GOT3 (cell line): ENCODE measurements around the gene TRPV4.

Experiments used
- DNase-seq: peaks from one replicate; lab custom pipeline; 2025; ENCODE audit warnings: mixed read lengths; lab: John Stamatoyannopoulos, UW

Gene TRPV4

GRCh38 chr12:109776624-109777023 is 56.6 kb downstream of the TRPV4 start:
- no peak for DNase-seq

DNA sequence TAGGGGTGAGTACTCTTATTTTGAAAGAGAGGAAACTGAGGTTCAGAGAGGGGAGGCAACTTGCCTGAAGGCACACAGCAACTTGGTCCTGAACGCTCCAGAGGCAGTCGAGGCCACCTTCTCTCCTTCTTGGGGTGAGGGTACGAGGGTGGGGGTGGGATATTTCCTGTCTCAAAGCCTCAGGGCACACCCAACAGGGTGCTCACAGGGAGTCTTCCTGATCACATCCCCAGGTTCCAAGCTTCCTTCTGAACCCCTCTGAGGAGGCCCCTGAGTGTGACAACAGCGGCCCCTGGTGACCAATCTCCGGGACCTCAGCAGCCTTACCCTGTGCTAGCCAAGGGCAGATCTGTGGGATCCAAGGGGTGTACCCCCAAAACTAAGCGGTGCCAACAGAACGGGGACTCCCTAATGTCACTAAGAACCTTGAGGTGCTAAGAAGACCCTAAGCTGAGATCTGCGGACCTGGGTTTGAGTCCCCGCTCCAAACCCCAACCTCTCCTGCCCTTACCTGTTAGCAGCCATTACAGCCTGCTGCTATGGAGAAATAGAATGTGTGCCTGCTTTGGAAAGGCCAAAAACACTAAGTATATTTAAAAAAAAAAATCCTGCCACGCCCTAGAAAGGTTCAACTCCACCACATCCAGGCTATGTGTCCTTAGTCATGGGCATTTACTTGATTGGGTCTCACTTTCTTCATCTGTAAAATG is 57.9 kb downstream of the TRPV4 start:
- DNase-seq, result peak; percentile 8

DNA sequence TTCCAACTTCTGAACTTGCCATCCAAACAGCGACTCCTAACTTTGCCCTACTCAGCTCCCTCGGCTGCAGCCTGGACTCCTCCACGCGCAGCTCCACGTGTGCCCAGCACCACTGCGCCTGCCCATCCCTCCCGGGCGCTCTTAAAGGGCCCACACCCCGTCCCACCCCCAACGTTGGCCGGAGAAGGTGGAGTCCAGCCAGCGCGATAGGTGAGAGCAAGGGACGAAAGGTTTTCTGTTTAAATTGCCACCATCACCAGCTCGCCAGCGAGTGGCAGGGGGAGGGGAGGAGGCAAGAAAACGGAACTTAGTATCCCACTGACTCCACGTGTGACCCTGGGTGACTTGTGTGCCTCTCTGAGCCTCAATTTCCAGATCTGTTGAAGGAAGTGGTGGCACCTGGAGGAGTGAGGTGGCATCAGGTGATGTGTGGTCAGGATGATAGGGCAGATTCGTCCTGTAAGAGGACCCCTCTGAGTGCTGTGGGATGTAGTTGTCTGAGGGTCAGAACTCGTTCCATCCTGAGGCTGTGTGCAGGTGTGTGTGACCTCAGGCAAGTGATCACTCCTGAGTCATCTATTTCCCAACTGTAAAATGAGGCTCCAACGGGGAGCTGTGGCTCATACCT is 59.7 kb downstream of the TRPV4 start:
- no peak for DNase-seq

GRCh38 chr12:109772622-109773321 is 60.4 kb downstream of the TRPV4 start:
- DNase-seq, result no peak

GRCh38 chr12:109771746-109772621 is 61.2 kb downstream of the TRPV4 start:
- no peak for DNase-seq

GRCh38 chr12:109770861-109771670 is 62.1 kb downstream of the TRPV4 start:
- no peak for DNase-seq

DNA sequence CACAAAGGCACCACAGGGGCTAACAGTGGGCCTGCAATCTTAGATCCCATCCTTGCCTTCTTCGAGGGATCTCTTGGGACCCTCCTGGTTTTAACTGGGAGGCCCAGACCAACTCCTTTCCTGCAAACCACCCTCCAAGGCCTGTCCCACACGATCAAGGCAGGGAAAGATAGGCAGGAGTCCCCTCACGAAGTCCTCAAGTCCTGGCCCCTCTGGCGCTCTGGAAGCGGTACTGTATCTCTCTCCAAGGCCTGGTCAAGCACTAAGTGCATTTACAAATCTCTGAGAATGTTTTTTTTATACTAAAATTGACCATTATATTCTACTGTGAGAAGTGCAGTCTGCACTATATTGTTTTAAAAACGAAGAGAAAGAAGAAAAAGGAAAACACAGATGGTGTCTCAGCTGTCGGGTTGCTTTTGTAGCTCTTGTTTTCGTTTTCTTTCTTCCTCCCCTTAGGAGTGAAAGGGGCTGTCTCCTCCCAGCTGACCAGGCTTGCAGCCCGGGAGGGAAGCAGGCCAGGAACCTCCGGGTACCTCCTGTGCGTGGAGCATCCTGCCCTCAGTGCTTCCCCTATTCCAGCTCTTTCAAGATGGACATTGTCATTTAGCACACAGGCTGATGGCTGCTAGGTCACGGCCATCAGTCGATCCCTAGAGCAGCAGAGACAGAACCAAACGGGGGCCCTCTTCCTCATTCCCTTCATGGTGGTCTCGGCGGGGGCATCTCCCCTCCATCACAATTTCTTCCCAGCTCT is 62.9 kb downstream of the TRPV4 start:
- DNase-seq, result no peak

DNA sequence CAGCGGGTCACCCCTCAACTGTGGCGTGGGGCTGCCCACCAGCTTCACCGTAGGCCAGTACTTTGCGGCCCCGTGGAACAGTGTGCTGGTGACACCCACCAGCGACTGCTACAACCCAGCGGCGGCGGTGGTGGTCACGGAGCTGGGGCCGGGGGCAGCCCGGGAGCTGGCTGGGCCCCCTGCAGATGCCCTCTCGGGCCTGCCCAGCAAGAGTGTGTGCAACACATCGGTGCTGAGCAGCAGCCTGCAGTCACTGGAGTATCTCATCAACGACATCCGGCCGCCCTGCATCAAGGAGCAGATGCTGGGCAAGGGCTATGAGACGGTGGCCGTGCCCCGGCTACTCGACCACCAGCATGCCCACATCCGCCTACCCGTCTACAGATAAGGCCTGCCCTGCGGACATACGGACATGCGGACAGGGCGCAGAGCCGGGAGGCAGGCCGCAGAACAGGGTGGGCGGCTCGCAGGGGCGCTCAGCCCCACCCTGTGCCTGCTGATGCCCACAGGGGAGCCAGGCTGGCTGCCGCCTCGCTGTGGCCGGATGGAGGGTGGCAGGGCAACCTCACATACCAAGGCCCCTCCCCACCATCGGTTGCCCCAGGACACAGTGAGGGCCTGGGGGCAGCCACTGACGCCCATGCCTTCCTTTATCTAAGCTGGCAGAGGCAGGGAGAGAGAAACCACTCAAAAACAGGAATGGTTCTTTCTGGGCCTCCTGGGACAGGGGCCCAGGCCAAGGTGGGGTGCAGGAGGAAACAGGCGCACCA is 64.1 kb downstream of the TRPV4 start:
- no peak for DNase-seq

GRCh38 chr12:109767991-109768900 is 65.0 kb downstream of the TRPV4 start:
- no peak for DNase-seq

DNA sequence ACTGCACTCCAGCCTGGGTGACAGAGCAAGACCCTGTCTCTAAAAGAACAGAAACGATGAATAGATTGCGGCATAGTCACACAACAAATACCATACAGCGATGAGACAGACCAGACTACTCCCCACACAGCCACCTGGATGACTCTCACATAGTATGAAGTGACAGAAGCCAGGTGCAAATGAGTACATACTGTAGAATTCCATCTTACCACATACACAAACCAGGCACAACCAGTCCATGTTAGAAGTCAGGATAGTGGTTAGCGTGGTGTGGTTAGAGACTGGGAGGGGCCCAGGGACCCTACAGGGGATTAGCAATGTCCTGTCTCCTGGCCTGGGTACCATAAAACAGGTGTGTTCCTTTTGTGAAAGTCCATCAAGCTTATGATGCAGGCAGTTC is 65.7 kb downstream of the TRPV4 start:
- DNase-seq, result no peak

GRCh38 chr12:109766251-109766778 is 66.9 kb downstream of the TRPV4 start:
- no peak for DNase-seq

- no peak for DNase-seq
These were observed 67.8 kb downstream of the TRPV4 start for GRCh38 chr12:109765446-109765810.

- DNase-seq, result no peak
These were observed 68.3 kb downstream of the TRPV4 start for GRCh38 chr12:109764776-109765445.

GRCh38 chr12:109764123-109764522 is 69.1 kb downstream of the TRPV4 start:
- no peak for DNase-seq

GRCh38 chr12:109763201-109763841 is 69.9 kb downstream of the TRPV4 start:
- DNase-seq, result no peak

DNA sequence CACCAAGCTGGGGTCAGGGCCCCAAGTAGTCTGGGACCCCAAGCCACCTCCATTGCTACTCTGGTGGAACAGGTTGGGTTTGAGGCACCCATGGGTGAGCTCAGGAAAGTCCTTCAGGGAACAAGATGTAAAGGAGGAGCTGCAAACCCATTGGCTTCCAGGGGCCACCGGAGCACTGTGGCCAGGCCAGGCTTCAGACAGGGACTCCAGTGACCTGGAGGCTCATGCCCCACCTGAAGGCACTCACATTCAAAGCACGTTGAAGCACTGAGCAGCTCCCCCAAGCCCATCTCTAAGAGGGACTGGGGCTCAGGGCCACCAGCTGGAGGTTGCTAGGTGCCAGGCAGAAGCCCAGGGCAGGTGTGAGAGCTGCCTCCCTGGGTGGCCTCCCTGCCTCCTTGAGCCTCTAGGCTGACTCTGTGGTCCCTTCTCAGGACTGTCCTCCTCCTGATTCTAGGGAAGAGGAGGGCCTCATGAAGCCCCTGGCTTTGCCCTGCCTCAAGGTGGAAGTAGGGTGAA is 70.5 kb downstream of the TRPV4 start:
- DNase-seq, result no peak

- no peak for DNase-seq
These were observed 71.0 kb downstream of the TRPV4 start for GRCh38 chr12:109762071-109762672.
